ENCODE measurements around the gene CHD9. TPM values are rescaled to one million over a fixed set of nuclear protein-coding genes. Genes with fewer than 3 reads are reported as not detected.

The CHD9 gene
- total and polyA plus RNA-seq, 9 of the 15 experiments (the other 6 are each of a cell fraction or from before 2014, with no cell fraction given) = 29.0 to 69.3 (median 40.6) TPM

DNA sequence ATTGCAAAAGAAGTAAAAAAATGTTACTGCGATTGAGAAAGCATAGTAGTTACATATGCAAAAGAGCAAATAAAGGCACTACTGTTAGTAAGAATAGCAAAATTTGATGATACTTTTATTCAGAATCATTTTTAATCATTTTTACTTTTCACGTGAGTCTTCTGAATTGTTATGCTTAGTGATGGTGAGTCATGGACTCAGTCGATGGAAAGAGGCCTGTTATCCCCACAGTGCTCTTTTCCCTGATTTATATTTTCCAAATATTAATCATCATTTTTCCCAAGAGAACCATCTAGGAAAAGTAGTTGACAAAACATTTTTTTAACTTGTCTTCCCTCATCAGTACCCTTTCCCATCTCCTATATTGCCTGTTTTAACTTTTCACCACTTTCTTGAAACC lies 181.1 kb downstream of the CHD9 start:
- Histone ChIP-seq H3K27ac (ENCODE audit: extremely low read depth, low read depth, low read length) (no peak overlapping the region), H3K4me3 (no peak overlapping the region), H3K9me1 (ENCODE audit: control insufficient read depth, insufficient read depth, low read length) (no peaks in the 10 kb centered on the region), H3K9ac (ENCODE audit: insufficient read depth in 1 of 2, low read depth in 2 of 2, low read length in 2 of 2) (no peak overlapping the region), H3K4me2 (ENCODE audit: insufficient read depth, low read length) (no peak overlapping the region), H3K4me1 (replicated peaks in 1 of 2; ENCODE audit: control insufficient read depth in 2 of 2, insufficient read depth in 2 of 2, low read length in 2 of 2) (no peaks in the 10 kb centered on the region), H2AFZ (ENCODE audit: low read depth, low read length) (no peak overlapping the region), H3K79me2 (ENCODE audit: control insufficient read depth, insufficient read depth, low read length) (no peaks in the 10 kb centered on the region), H3K9me3 (replicated peaks; ENCODE audit: control insufficient read depth, insufficient read depth, low read depth, low read length) (no peaks in the 10 kb centered on the region), H4K20me1 (replicated peaks; ENCODE audit: control insufficient read depth, insufficient read depth, low read length) (0 out of 2 replicates have a peak, but pooled peaks cover 3% of the 10 kb centered on the region), H3K36me3 (ENCODE audit: control insufficient read depth, insufficient read depth, low read length) (peaks cover 94% of the 10 kb centered on the region), H3K27me3 (ENCODE audit: control insufficient read depth in 2 of 2, insufficient read depth in 2 of 2, low read length in 2 of 2) (no peaks in the 10 kb centered on the region)
- CTCF ChIA-PET (ENCODE audit: low intra/inter-chr PET ratio) = no interaction called here
- no peak for DNase-seq (ENCODE audit: extremely low read depth in 1 of 4, low spot score in 3 of 4)
- 84% methylated on average over 3 of the region's 3 CpGs for WGBS (ENCODE audit: insufficient coverage, low coverage, missing lambda C conversion rate)
- no TSS peak for BruUV-seq (replicated peaks)
- no peak for TF ChIP-seq TBP (optimal IDR thresholded peaks at IDR 0.05; ENCODE audit: low read depth, low read length)
- TF ChIP-seq MAFF (IDR thresholded peaks at IDR 0.05; ENCODE audit: low read length) = no peak
- TF ChIP-seq ZBTB1 (CRISPR knock-in tag; IDR thresholded peaks at IDR 0.05; ENCODE audit: borderline replicate concordance, low read depth) = no peak
- in situ Hi-C loops (cut with MboI) (no loop called here), intact Hi-C loops (cut with micrococcal nuclease) (no loop called here)
- no peak for ATAC-seq
- POLR2A ChIA-PET = no interaction called here
- no peak for FAIRE-seq

- no peaks in the 10 kb centered on the region for H3K79me2 ChIP-seq (ENCODE audit: control insufficient read depth, insufficient read depth, low read length)
- H3K9me3 ChIP-seq (replicated peaks; ENCODE audit: control insufficient read depth, insufficient read depth, low read depth, low read length) = no peaks in the 10 kb centered on the region
- in situ Hi-C loops (cut with MboI) (no loop called here), intact Hi-C loops (cut with micrococcal nuclease) (no loop called here)
- H3K27me3 ChIP-seq (ENCODE audit: control insufficient read depth in 2 of 2, insufficient read depth in 2 of 2, low read length in 2 of 2) = no peaks in the 10 kb centered on the region
- ChIA-PET POLR2A (no interaction called here), CTCF (ENCODE audit: low intra/inter-chr PET ratio) (no interaction called here)
- no peak overlapping the region for H3K4me3 ChIP-seq
- H3K4me2 ChIP-seq (ENCODE audit: insufficient read depth, low read length) = no peak overlapping the region
- WGBS (ENCODE audit: insufficient coverage, low coverage, missing lambda C conversion rate) = 100% methylated on average over 1 of the region's 1 CpG
- no peaks in the 10 kb centered on the region for H3K4me1 ChIP-seq (replicated peaks in 1 of 2; ENCODE audit: control insufficient read depth in 2 of 2, insufficient read depth in 2 of 2, low read length in 2 of 2)
- no peak overlapping the region for H2AFZ ChIP-seq (ENCODE audit: low read depth, low read length)
- H4K20me1 ChIP-seq (replicated peaks; ENCODE audit: control insufficient read depth, insufficient read depth, low read length) = no peaks in the 10 kb centered on the region
- H3K9ac ChIP-seq (ENCODE audit: insufficient read depth in 1 of 2, low read depth in 2 of 2, low read length in 2 of 2) = no peak overlapping the region
- H3K9me1 ChIP-seq (ENCODE audit: control insufficient read depth, insufficient read depth, low read length) = no peaks in the 10 kb centered on the region
- no peak overlapping the region for H3K27ac ChIP-seq (ENCODE audit: extremely low read depth, low read depth, low read length)
- DNase-seq (ENCODE audit: extremely low read depth in 1 of 4, low spot score in 3 of 4) (no peak), ATAC-seq (no peak), FAIRE-seq (no peak)
- no TSS peak for BruUV-seq (replicated peaks)
- peaks cover 78% of the 10 kb centered on the region for H3K36me3 ChIP-seq (ENCODE audit: control insufficient read depth, insufficient read depth, low read length)
- TF ChIP-seq CTCFL (IDR thresholded peaks at IDR 0.05; ENCODE audit: borderline replicate concordance, insufficient read depth, low read depth, low read length, poor library complexity, severe bottlenecking) (no peak), RB1 (IDR thresholded peaks at IDR 0.05; ENCODE audit: low read depth) (no peak), AFF4 (CRISPR knock-in tag; IDR thresholded peaks at IDR 0.05) (no peak), FOXP4 (CRISPR knock-in tag; IDR thresholded peaks at IDR 0.05; ENCODE audit: borderline replicate concordance) (no peak), HNRNPH1 (optimal IDR thresholded peaks at IDR 0.05; ENCODE audit: low read depth, low read length) (no peak)
These were observed 194.5 kb downstream of the CHD9 start for GRCh38 chr16:53249331-53249730.
